Measurements from ENCODE around the gene FKBP2.

- TF ChIP-seq EZH2phosphoT487 (IDR thresholded peaks at IDR 0.05; ENCODE audit: insufficient read depth, low read depth), result no peak
- TF ChIP-seq EZH2 (IDR thresholded peaks at IDR 0.05; ENCODE audit: insufficient read depth, poor library complexity, severe bottlenecking), result no peak
Measured at GRCh38 chr11:64255135-64256128, 14.5 kb downstream of the FKBP2 start.
